Measurements from ENCODE around the gene TMEM258.

TMEM258 gene

DNA sequence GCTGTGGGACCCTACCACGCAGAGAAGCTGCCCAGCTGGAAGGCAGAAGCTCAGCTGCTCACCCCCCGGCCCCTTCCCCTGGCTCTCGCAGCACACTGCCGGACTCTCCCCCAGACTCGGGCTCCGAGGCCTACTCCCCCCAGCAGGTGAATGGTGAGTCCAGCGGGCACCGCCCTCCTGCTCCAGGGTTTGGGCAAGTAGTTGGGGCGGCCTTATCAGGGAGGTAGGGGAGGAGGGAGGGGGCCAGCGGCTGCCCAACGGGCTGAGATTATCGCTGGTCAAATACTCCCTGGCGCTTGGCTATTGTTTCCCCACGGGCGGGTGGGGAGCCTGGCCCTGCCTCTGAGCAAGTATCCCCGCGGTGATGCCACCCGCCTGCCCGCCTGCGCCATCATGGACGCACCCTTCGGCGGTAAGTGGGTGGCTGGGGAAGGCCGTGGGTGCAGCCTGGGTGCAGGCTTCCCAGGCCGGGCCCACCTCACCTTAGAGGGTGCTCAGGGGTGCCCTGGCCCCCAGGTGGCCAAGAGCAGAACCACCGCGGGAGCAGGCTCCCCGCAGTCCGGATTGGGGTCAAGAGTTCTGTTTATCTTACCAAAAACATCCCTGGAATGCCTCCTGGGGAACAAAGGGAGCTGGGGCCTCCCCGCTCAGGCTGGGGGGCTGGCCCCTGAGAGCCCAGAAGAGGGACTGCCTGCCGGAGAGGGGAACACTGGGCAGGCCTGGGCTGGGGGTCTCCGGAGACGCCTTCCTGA, 23.1 kb downstream of the TMEM258 start:
- Histone ChIP-seq H3K9me3 (ENCODE audit: control insufficient read depth, insufficient read depth, low read length) (no peaks in the 10 kb centered on the region), H3K36me3 (ENCODE audit: control insufficient read depth, insufficient read depth, low read length) (no peaks in the 10 kb centered on the region), H3K27me3 (ENCODE audit: control insufficient read depth, insufficient read depth, low read length) (no peaks in the 10 kb centered on the region), H3K4me1 (ENCODE audit: control insufficient read depth, insufficient read depth, low read length) (peaks cover 2% of the 10 kb centered on the region), H3K4me3 (ENCODE audit: low read depth, low read length) (no peak overlapping the region), H3K9ac (ENCODE audit: low read depth, low read length) (no peak overlapping the region)

- no peaks in the 10 kb centered on the region for H3K27me3 ChIP-seq (ENCODE audit: control insufficient read depth, insufficient read depth, low read length)
- H3K9me3 ChIP-seq (ENCODE audit: control insufficient read depth, insufficient read depth, low read length): no peaks in the 10 kb centered on the region
- H3K4me1 ChIP-seq (ENCODE audit: control insufficient read depth, insufficient read depth, low read length): peaks cover 2% of the 10 kb centered on the region
- no peaks in the 10 kb centered on the region for H3K36me3 ChIP-seq (ENCODE audit: control insufficient read depth, insufficient read depth, low read length)
- H3K9ac ChIP-seq (ENCODE audit: low read depth, low read length): no peak overlapping the region
- no peak overlapping the region for H3K4me3 ChIP-seq (ENCODE audit: low read depth, low read length)
These were observed 23.9 kb downstream of the TMEM258 start for GRCh38 chr11:61768376-61769076.

- no peaks in the 10 kb centered on the region for H3K27me3 ChIP-seq (ENCODE audit: control insufficient read depth, insufficient read depth, low read length)
- H3K4me1 ChIP-seq (ENCODE audit: control insufficient read depth, insufficient read depth, low read length): peaks cover 5% of the 10 kb centered on the region
- H3K9ac ChIP-seq (ENCODE audit: low read depth, low read length): no peak overlapping the region
- H3K4me3 ChIP-seq (ENCODE audit: low read depth, low read length): no peak overlapping the region
- no peaks in the 10 kb centered on the region for H3K9me3 ChIP-seq (ENCODE audit: control insufficient read depth, insufficient read depth, low read length)
- H3K36me3 ChIP-seq (ENCODE audit: control insufficient read depth, insufficient read depth, low read length): no peaks in the 10 kb centered on the region
These were observed 26.0 kb downstream of the TMEM258 start for GRCh38 chr11:61766353-61766841.

GRCh38 chr11:61765550-61766253, 26.7 kb downstream of the TMEM258 start:
- Histone ChIP-seq H3K36me3 (ENCODE audit: control insufficient read depth, insufficient read depth, low read length) (no peaks in the 10 kb centered on the region), H3K9me3 (ENCODE audit: control insufficient read depth, insufficient read depth, low read length) (no peaks in the 10 kb centered on the region), H3K27me3 (ENCODE audit: control insufficient read depth, insufficient read depth, low read length) (no peaks in the 10 kb centered on the region), H3K4me3 (ENCODE audit: low read depth, low read length) (no peak overlapping the region), H3K4me1 (ENCODE audit: control insufficient read depth, insufficient read depth, low read length) (peaks cover 5% of the 10 kb centered on the region), H3K9ac (ENCODE audit: low read depth, low read length) (no peak overlapping the region)

DNA sequence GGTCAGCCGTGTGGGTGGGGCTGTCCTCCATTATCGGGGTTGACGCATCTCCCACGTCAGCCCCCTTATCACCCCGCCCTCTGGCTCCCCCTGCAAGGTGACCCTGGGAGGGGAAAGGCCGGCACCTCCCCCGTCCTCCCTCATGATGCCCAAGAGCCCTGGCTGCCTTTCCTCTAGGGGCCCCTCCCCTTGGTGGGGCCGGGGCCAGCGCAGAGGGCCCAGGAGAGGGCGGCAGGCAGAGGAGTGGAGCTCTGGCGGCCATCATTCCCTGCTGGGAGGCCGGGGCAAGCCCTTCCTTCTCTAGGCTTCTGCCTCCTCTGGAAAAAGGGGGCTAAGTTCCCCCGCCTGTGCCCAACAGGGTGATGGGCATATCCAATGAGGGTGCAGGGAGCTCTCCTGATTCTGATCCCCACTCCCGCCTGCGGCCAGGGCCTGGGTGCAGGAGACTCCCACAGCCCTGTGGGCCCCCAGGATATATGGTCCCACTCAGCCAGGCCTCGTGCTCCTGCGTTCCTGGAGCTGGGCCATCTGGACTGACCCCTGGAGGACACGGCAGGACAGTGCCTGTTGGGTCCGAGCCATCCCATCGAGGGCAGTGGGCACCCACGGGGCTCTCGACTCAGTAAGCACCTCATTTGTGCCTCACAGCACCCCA, 27.7 kb downstream of the TMEM258 start:
- H3K4me1 ChIP-seq (ENCODE audit: control insufficient read depth, insufficient read depth, low read length): peaks cover 5% of the 10 kb centered on the region

DNA sequence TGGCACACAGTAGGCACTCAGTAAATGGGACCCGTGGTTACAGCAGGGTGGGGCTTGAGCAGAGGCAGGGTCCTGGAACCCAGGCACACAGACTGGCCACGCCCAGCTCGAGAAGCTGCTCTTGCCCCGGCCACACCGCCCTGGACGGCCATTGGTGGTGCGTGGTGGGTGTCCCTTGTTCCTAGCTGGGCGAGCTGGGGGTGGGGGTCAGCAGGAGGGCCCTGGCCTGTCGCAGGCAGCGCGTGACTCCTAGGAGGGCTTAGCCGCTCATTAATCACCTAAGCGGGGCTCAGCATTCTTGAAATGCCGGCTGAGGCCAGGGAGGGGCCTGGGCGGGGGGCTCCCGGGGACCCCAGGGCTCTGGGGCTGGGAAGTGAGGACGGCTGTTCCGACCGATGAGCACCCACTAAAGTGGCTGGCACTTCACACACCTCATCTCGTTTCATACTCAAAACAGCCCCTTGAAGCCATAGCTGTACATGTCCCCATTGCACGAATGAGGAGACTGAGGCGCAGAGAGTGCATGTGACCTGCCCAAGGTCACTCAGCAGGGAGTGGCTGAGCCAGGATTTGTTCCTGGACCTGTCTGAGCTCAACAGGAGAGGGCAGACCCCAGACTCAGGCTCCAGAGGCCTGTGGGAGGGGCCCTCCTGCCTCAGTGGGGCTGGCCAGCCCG, 28.3 kb downstream of the TMEM258 start:
- peaks cover 5% of the 10 kb centered on the region for H3K4me1 ChIP-seq (ENCODE audit: control insufficient read depth, insufficient read depth, low read length)
- H3K4me3 ChIP-seq (ENCODE audit: low read depth, low read length): no peak overlapping the region
- H3K9me3 ChIP-seq (ENCODE audit: control insufficient read depth, insufficient read depth, low read length): no peaks in the 10 kb centered on the region
- no peak overlapping the region for H3K9ac ChIP-seq (ENCODE audit: low read depth, low read length)
- H3K27me3 ChIP-seq (ENCODE audit: control insufficient read depth, insufficient read depth, low read length): no peaks in the 10 kb centered on the region
- no peaks in the 10 kb centered on the region for H3K36me3 ChIP-seq (ENCODE audit: control insufficient read depth, insufficient read depth, low read length)

More for the DNA sequence above, 27.7 kb downstream of the TMEM258 start:
- H3K36me3 ChIP-seq (ENCODE audit: control insufficient read depth, insufficient read depth, low read length): no peaks in the 10 kb centered on the region
- no peaks in the 10 kb centered on the region for H3K9me3 ChIP-seq (ENCODE audit: control insufficient read depth, insufficient read depth, low read length)
- no peak overlapping the region for H3K9ac ChIP-seq (ENCODE audit: low read depth, low read length)
- no peak overlapping the region for H3K4me3 ChIP-seq (ENCODE audit: low read depth, low read length)
- H3K27me3 ChIP-seq (ENCODE audit: control insufficient read depth, insufficient read depth, low read length): no peaks in the 10 kb centered on the region

DNA sequence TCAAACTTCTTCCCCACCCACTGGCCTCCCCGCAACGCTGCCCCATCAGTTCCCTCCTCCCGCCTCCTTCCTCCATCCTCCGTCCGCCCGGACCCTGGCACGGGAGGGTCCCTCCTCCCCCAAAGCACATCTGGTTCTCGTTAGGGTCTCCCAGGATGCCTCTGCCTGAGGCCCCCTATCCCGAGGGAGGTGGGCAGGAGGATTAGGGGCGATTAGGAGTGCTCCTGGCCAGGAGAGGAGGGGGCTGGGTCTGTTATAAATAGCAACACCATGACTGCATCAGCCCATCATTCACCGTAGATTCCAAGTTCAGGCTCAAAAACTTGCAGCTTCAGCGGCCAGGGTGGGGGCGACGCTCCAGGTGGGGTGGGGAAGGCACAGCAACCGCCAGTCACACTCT, 29.6 kb downstream of the TMEM258 start:
- Histone ChIP-seq H3K27me3 (ENCODE audit: control insufficient read depth, insufficient read depth, low read length) (no peaks in the 10 kb centered on the region), H3K4me3 (ENCODE audit: low read depth, low read length) (no peak overlapping the region), H3K9me3 (ENCODE audit: control insufficient read depth, insufficient read depth, low read length) (no peaks in the 10 kb centered on the region), H3K4me1 (ENCODE audit: control insufficient read depth, insufficient read depth, low read length) (peaks cover 5% of the 10 kb centered on the region), H3K36me3 (ENCODE audit: control insufficient read depth, insufficient read depth, low read length) (no peaks in the 10 kb centered on the region), H3K9ac (ENCODE audit: low read depth, low read length) (no peak overlapping the region)

DNA sequence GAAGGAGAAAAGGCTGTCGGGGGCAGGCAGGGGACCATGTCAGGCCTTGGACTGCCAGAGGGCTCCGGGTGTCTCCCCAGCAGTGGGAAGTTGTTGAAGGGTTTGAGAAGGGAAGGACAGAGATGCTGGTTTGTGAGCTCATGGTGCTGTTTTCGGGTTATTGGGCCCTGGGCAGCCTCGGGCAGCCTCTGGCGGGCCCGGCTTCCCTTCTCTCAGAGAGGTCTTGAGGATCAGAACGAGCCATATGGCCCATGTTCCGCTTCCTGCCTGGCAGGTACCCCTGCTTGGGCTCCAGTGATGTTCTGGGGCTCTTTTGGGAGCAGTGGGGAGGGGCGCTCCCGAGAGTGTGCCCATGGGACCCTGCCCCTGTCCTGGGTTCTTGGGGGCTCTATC, 30.2 kb downstream of the TMEM258 start:
- Histone ChIP-seq H3K36me3 (ENCODE audit: control insufficient read depth, insufficient read depth, low read length) (no peaks in the 10 kb centered on the region), H3K4me3 (ENCODE audit: low read depth, low read length) (no peak overlapping the region), H3K9me3 (ENCODE audit: control insufficient read depth, insufficient read depth, low read length) (no peaks in the 10 kb centered on the region), H3K27me3 (ENCODE audit: control insufficient read depth, insufficient read depth, low read length) (no peaks in the 10 kb centered on the region), H3K9ac (ENCODE audit: low read depth, low read length) (no peak overlapping the region), H3K4me1 (ENCODE audit: control insufficient read depth, insufficient read depth, low read length) (peaks cover 5% of the 10 kb centered on the region)

- no peak overlapping the region for H3K4me3 ChIP-seq (ENCODE audit: low read depth, low read length)
- H3K4me1 ChIP-seq (ENCODE audit: control insufficient read depth, insufficient read depth, low read length): peaks cover 5% of the 10 kb centered on the region
- H3K9me3 ChIP-seq (ENCODE audit: control insufficient read depth, insufficient read depth, low read length): no peaks in the 10 kb centered on the region
- no peaks in the 10 kb centered on the region for H3K27me3 ChIP-seq (ENCODE audit: control insufficient read depth, insufficient read depth, low read length)
- no peaks in the 10 kb centered on the region for H3K36me3 ChIP-seq (ENCODE audit: control insufficient read depth, insufficient read depth, low read length)
- no peak overlapping the region for H3K9ac ChIP-seq (ENCODE audit: low read depth, low read length)
These were observed 30.8 kb downstream of the TMEM258 start for GRCh38 chr11:61761440-61762222.

DNA sequence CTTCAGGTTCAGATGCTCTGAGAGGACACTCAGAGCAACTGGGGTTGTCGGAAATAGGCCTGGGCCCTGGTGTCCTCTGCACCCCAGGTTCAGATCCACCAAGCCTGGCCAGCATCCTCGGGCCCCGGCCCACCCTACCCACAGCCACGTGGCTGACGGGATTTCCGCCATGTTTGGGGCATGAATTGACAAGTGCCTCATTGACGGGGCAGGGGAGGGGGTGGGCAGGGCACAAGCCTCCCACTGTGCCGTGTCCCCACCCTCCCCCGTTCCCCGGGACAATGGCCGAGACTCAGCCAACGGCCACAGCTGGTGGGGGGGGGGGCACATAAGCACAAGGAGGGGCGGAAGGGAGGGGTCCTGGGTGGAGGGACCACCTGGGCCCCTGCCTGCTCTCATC, 31.5 kb downstream of the TMEM258 start:
- H3K4me1 ChIP-seq (ENCODE audit: control insufficient read depth, insufficient read depth, low read length): peaks cover 5% of the 10 kb centered on the region

More for the DNA sequence above, 31.5 kb downstream of the TMEM258 start:
- Histone ChIP-seq H3K27me3 (ENCODE audit: control insufficient read depth, insufficient read depth, low read length) (no peaks in the 10 kb centered on the region), H3K36me3 (ENCODE audit: control insufficient read depth, insufficient read depth, low read length) (no peaks in the 10 kb centered on the region), H3K4me3 (ENCODE audit: low read depth, low read length) (no peak overlapping the region), H3K9me3 (ENCODE audit: control insufficient read depth, insufficient read depth, low read length) (no peaks in the 10 kb centered on the region), H3K9ac (ENCODE audit: low read depth, low read length) (no peak overlapping the region)
